ENCODE measurements around the gene SDK2. TPM values are rescaled to one million over a fixed set of nuclear protein-coding genes. Genes with fewer than 3 reads are reported as not detected.

Gene SDK2
- polyA plus RNA-seq, 3 donors = 0.01 TPM; not detected in 2

- Histone ChIP-seq H3K27me3 (ENCODE audit: control insufficient read depth in 2 of 2, insufficient read depth in 2 of 2, low read length in 2 of 2) (no peaks in the 10 kb centered on the region), H3K4me2 (replicated peaks; ENCODE audit: extremely low read depth, low read length, poor library complexity, severe bottlenecking) (no peak overlapping the region), H3K79me2 (ENCODE audit: insufficient read depth, low read length) (no peaks in the 10 kb centered on the region), H2AFZ (ENCODE audit: insufficient read depth, low read depth, low read length, poor library complexity, severe bottlenecking) (no peak overlapping the region), H3K27ac (ENCODE audit: low read depth in 1 of 2, low read length in 2 of 2) (no peak overlapping the region), H3K9me3 (replicated peaks in 1 of 2; ENCODE audit: control insufficient read depth in 1 of 2, insufficient read depth in 1 of 2, low read length in 2 of 2) (peaks cover 0 to 8% of the 10 kb centered on the region in 2 donors), H3K4me3 (replicated peaks in 1 of 3; ENCODE audit: low read depth in 2 of 3, low read length in 3 of 3) (no peak overlapping the region), H4K20me1 (ENCODE audit: insufficient read depth, low read length) (no peaks in the 10 kb centered on the region), H3K36me3 (replicated peaks in 1 of 2; ENCODE audit: control insufficient read depth in 1 of 2, insufficient read depth in 2 of 2, low read length in 2 of 2) (no peaks in the 10 kb centered on the region), H3K4me1 (ENCODE audit: control insufficient read depth in 1 of 2, insufficient read depth in 2 of 2, low read length in 2 of 2) (no peaks in the 10 kb centered on the region), H3K9ac (ENCODE audit: insufficient read depth, low read length, poor library complexity, severe bottlenecking) (no peak overlapping the region)
- no peak for DNase-seq
- Mint-ChIP-seq H3K9me3 (peaks cover 0 to 7% (median 5%) of the 10 kb centered on the region in 7 donors), H3K4me1 (no peaks in the 10 kb centered on the region), H3K4me3 (no peak overlapping the region), H3K27ac (no peak overlapping the region), H3K36me3 (no peaks in the 10 kb centered on the region), H3K27me3 (ENCODE audit: low read depth in 3 of 3) (peaks cover 0 to 1% (median 0%) of the 10 kb centered on the region in 3 donors)
- WGBS (ENCODE audit: insufficient coverage) = 95% methylated on average over 4 of the region's 4 CpGs
- intact Hi-C loops (cut with micrococcal nuclease) = no loop called here
- TF ChIP-seq, protein P1, sequence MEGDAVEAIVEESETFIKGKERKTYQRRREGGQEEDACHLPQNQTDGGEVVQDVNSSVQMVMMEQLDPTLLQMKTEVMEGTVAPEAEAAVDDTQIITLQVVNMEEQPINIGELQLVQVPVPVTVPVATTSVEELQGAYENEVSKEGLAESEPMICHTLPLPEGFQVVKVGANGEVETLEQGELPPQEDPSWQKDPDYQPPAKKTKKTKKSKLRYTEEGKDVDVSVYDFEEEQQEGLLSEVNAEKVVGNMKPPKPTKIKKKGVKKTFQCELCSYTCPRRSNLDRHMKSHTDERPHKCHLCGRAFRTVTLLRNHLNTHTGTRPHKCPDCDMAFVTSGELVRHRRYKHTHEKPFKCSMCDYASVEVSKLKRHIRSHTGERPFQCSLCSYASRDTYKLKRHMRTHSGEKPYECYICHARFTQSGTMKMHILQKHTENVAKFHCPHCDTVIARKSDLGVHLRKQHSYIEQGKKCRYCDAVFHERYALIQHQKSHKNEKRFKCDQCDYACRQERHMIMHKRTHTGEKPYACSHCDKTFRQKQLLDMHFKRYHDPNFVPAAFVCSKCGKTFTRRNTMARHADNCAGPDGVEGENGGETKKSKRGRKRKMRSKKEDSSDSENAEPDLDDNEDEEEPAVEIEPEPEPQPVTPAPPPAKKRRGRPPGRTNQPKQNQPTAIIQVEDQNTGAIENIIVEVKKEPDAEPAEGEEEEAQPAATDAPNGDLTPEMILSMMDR (IDR thresholded peaks at IDR 0.05) = no peak
Observed at GRCh38 chr17:73464447-73464846, 179.8 kb downstream of the SDK2 start.

DNA sequence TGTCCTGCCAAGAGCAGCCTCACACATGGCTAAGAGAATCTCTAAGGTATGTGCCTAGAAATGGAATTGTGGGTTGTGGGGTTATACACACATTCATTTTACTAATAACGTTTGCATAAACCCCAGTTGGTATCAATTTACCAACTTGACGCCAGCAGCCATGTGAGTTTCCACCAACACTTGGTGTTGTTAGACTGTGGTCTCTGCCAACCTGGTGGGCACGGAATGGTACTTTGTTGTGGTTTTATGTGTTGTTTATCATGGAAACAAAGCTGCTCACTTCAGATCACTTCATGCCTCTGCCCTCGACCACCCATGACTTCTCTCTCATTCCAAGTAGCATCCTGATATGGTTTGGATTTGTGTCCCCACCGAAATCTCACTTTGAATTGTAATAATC, 180.4 kb downstream of the SDK2 start:
- no peaks in the 10 kb centered on the region for H3K27me3 ChIP-seq (ENCODE audit: control insufficient read depth in 2 of 2, insufficient read depth in 2 of 2, low read length in 2 of 2)
- peaks cover 0 to 9% (median 5%) of the 10 kb centered on the region in 7 donors for H3K9me3 Mint-ChIP-seq
- H3K4me3 ChIP-seq (replicated peaks in 1 of 3; ENCODE audit: low read depth in 2 of 3, low read length in 3 of 3) = no peak overlapping the region
- H3K79me2 ChIP-seq (ENCODE audit: insufficient read depth, low read length) = no peaks in the 10 kb centered on the region
- H3K36me3 Mint-ChIP-seq = no peaks in the 10 kb centered on the region
- no peaks in the 10 kb centered on the region for H3K4me1 ChIP-seq (ENCODE audit: control insufficient read depth in 1 of 2, insufficient read depth in 2 of 2, low read length in 2 of 2)
- peaks cover 0 to 1% (median 0%) of the 10 kb centered on the region in 3 donors for H3K27me3 Mint-ChIP-seq (ENCODE audit: low read depth in 3 of 3)
- no peaks in the 10 kb centered on the region for H4K20me1 ChIP-seq (ENCODE audit: insufficient read depth, low read length)
- H3K4me1 Mint-ChIP-seq = no peaks in the 10 kb centered on the region
- DNase-seq = no peak
- no peak overlapping the region for H3K4me3 Mint-ChIP-seq
- no peak overlapping the region for H3K27ac Mint-ChIP-seq
- TF ChIP-seq, protein P1 (IDR thresholded peaks at IDR 0.05) = no peak
- H3K9me3 ChIP-seq (replicated peaks in 1 of 2; ENCODE audit: control insufficient read depth in 1 of 2, insufficient read depth in 1 of 2, low read length in 2 of 2) = peaks cover 0 to 8% of the 10 kb centered on the region in 2 donors
- H3K4me2 ChIP-seq (replicated peaks; ENCODE audit: extremely low read depth, low read length, poor library complexity, severe bottlenecking) = no peak overlapping the region
- no peak overlapping the region for H3K27ac ChIP-seq (ENCODE audit: low read depth in 1 of 2, low read length in 2 of 2)
- H3K36me3 ChIP-seq (replicated peaks in 1 of 2; ENCODE audit: control insufficient read depth in 1 of 2, insufficient read depth in 2 of 2, low read length in 2 of 2) = no peaks in the 10 kb centered on the region
- intact Hi-C loops (cut with micrococcal nuclease) = no loop called here
- no peak overlapping the region for H3K9ac ChIP-seq (ENCODE audit: insufficient read depth, low read length, poor library complexity, severe bottlenecking)
- no CpG with 5 or more reads among the region's 5 CpGs for WGBS (ENCODE audit: insufficient coverage)
- no peak overlapping the region for H2AFZ ChIP-seq (ENCODE audit: insufficient read depth, low read depth, low read length, poor library complexity, severe bottlenecking)
